ENCODE measurements around the gene DAB1.

DAB1 gene

DNA sequence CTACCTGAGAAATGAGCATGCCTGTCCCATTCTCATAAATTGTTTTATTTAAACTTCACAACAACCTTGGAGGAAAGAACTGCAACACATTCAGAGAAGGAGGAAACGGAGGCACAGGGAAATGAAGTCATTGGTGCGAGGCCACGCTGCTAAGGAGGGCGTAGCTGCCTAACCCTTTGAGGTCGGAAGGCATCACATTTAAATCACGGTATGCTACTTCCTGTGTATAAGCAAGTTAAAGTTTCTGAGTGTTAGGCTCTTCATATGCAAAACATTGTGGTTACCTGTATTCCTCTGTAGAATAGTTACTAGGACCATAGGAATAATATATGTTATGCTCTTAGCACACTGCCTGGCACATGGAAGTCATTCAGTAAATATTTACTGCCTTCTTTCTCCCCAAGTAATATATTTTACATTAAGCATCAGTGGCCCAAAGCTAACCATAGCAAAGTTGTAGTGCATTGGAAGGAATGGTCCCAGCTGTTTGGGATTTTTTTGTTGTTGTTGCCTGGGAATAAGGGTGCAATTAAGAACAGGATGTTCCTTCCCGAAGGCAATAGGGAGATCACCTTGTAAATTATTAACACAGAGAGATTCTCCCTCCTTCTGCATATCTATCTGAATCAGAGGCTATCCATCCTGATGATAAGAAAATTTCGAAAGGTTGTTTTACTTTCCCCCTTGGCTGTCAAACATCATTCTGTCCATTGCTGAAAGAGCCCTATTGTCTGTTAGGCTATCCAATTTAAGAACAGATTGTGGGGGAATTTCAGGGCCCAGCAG, 265.8 kb downstream of the DAB1 start:
- DNase-seq: no peak

DNA sequence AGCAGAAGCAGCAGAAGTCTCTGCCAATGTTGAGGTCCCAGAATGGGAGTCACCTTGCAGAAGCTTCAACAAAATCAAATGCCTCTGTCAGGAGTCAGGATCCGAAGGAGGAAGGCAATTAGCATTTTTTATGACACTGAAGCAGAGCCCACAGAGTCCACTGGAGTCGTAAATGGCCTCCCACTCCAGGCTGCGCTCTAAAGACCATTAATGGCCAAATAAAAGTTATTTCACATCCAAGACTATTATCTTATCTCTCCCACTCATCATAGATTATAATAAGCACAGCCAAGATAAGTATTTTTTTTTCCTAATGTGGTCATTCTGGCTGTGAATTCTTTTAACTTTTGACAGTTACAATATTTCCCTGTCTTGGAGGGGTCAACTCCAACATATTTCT, 267.0 kb downstream of the DAB1 start:
- no peak for DNase-seq

DNA sequence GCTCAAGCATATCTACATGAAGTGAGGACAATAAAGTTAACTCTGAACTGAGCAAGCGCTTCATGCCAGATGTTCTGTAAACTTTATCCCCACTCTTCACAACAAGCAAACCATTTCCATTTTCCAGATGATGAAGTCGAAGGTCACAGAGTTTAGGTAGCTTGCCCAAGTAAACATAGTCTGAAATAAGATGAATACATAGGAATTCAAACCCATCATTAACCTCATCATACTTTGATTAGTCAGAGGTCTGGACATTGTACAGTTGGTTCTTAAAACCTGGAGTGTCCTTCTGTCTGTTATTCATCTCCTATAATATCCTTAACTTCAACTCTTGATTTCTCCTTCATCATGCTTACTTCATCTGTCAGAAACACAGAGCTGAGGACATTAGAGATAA, 277.8 kb downstream of the DAB1 start:
- DNase-seq: no peak

DNA sequence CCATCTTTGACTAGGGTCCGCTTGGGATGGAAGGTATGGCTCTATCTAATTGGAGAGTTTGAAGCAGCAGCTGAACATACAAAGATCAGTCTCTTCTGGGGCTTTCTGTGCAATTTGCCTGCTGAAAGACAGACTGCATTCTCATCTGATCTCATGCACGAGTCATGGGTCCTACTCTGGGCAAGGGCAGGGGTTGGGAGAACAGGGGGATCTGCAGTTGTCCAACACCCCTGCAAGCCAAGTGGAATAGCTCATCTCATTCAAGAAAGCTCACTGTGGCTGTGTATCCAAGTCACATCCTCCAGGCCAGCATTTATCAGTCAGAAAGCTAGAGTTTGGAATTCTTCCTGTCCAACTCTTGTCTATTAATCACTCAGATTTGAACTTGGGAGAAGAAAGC, 280.9 kb downstream of the DAB1 start:
- DNase-seq: no peak

DNA sequence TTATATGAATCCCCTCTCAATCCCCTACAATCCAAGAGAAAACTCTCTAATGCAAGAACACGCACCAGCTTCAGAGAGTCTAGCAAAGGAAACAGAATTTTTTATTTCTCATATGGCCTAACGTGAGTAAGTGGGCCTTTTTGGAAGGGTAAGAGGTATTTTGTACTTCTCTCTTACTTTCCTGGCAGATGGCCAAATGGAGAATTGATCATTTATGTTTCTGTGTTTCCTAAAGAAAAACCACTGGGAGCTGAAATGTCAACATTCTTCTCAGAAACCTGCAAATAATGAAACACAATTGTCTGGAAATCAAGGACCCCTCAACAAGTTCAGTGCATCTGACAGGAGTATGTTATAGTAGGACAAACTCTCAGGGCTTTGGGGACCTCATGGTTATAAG, 281.7 kb downstream of the DAB1 start:
- DNase-seq: no peak

DNA sequence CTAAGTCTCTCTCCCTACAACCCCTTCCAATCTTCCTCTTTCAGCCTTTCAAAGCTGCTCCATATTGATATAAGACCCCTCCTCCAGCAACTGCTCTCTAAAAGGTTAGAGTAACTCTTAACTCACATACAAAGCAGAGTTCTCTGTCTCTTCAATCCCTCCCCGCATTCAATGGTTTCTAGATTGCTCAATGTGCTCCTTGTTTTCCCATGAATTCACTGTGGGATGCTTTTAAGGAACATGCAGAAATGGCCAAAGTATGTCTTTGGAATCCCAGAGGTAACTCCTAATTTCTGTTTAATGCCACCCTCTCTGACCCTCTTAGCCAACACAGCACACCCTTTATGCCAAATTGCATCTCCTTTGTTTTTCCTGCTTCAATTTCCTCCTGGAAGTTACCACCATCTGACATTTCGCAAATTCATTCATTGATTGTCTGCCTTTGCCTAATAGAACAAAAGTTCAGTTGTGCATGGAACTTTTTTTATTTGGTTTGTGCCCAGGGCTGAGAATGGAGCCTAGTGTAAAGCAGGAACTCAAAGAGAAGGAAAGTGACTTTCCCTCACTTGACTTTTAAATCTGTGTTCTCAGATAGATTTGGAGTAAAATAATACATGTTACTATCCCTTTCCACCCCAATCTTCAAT, 285.3 kb downstream of the DAB1 start:
- no peak for DNase-seq

DNA sequence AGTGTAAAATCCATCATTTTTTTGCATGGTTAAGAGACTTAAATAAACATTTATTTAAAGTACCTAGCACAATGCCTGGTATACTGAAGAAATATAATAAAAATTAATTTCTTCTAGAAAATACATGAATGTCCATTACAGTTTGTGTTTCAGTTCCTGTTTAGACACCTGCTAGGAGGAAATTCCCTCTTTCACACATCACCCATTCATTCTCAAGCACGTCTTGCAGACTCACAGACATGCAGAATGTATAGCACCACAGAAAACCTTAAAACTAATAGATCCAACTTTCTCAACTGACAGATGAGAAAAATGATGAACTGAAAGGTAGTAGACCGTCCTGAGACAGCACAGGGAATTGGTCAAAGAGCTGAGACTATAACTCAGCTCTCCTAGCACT, 285.9 kb downstream of the DAB1 start:
- DNase-seq: no peak

DNA sequence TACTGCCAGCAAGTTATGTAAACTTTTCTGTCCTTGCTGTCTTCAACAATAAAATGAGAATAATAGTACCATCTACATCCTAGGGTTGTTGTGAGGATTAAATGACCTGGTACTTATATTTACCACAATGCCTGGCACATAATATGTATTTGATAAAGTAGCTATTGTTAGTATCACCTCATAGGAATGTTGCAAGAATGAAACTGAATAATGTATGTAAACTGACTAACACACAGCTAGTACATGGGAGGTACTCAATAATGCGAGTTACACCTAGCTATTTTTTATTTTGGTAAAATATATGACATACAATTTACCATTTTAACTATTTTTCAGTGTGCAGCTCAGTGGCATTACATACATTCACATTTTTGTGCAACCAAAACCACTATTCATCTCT, 289.1 kb downstream of the DAB1 start:
- DNase-seq: no peak

DNA sequence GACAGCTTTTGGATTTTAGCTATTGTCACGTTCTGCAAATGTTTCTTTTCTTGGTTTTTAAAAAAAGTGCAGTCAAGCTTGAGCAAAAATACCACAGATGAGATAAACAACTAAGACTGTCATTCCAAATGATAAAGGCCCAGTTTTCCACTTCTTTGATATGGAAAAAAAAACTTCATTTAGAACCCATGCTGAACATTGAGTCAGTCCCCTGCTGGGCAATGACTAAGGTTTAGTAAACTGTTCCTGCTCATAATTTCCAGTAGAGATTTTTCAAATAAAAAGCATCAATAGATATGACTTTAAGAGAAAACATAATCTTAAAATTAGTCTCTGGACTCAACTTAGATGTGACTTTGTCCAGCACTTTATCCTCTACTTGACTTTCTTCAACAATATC, 290.2 kb downstream of the DAB1 start:
- no peak for DNase-seq

DNA sequence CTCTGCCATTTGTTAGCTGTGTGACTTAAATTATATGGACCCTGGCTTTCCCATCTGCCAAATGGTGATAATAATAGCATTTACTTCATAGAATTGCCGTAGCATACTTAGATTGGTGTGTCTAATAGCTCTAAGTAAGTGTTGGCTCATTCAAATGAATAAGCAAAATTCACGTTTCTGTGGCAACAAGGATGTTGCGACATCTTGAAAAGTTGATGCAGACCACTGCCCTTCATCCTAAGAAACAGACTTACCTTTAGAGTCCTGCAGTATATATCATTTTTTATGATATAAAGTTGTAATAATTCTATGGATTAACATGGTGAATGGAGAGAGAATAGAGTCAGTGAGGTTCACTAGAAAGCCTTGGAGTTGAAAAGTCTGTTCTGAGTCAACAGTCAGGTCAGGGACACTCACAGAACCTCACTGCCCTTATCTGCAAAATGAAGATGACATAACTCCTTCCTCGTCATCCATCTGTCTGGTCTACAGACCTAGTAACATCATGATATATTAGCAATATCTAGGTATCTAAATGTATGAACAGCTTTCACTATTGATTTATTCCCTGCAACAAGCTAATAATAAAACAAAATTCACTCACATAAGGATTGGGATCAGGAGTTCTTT, 290.8 kb downstream of the DAB1 start:
- no peak for DNase-seq

DNA sequence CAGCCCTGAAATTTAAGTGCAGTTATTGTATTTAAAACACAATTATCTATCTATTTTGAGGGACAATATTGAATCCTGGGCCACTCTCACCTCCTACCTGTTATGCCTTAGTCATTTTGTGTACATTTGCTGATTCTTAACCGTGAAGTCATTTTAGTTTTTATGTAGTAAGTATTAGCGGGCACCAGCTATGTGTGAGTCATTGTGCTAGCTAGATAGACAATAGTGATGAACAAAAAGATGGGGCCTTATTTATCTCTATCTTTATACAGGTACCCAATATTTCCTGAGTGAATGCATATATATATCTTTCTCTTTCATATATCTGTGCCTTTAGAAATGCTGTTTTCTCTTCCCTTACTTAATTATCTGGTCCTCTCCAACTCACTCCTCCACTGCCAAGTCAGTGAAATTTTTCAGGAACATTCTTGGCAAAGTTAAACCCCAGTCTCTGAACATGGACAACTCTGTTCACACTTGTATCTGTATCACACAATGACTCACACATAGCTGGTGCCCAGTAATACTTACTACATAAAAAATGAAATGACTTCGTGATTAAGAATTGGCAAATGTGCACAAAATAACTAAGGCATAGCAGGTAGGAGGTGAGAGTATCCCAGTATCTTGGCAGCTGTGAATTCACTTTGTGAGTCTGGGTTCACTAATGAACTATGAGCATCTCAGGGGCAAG, 292.0 kb downstream of the DAB1 start:
- no peak for DNase-seq

DNA sequence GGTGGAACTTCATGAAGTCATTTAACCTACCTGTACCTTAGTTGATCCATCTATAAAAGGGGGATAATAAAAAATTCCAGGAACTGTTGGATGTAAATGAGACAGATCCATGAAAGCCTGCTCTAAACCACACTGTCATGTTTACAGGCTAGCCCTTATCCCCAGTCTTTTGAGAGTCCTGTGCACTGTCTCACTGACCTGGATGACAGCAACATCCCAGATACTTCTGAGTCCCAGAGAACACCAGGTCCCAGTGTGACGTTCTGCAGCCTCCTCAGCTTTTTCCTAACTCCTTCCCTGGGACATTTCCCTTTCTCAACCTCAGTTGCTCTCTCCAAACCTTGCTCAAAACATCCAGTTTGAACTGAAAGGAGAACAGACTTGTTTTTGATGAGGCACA, 292.6 kb downstream of the DAB1 start:
- DNase-seq: no peak

DNA sequence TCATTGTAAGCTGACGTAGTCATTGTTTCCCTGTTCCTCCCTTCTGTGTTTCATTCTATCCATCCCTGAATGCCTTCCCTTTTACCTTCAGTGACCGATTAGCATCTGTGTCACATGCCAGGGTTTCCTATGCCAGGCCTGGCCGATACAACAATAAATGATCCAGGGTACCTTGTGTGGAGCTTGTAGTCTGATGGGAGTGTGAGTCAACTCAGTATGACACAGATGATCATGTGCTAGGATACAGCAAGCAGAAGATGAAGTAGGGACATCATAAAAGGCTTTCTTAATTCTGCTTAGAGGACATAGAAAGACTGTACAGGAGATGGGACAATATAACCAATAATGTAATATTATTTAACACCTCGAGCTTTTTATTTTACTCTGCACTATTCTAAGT, 294.0 kb downstream of the DAB1 start:
- DNase-seq: no peak

DNA sequence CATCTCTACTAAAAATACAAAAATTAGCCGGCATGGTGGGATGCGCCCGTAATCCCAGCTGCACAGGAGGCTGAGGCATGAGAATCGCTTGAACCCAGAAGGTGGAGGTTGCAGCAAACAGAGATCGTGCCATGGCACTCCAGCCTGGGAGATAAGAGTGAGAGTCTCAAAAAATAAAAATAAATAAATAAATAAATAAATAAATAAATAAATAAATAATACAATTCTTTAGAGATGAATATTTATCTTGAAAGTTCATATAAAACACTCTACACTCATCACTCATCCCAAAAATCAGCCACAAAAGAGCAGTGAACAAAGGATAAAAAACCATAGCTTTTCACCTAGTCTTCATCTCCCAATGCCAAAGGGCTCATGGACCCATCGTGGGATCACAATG, 295.9 kb downstream of the DAB1 start:
- DNase-seq: no peak

DNA sequence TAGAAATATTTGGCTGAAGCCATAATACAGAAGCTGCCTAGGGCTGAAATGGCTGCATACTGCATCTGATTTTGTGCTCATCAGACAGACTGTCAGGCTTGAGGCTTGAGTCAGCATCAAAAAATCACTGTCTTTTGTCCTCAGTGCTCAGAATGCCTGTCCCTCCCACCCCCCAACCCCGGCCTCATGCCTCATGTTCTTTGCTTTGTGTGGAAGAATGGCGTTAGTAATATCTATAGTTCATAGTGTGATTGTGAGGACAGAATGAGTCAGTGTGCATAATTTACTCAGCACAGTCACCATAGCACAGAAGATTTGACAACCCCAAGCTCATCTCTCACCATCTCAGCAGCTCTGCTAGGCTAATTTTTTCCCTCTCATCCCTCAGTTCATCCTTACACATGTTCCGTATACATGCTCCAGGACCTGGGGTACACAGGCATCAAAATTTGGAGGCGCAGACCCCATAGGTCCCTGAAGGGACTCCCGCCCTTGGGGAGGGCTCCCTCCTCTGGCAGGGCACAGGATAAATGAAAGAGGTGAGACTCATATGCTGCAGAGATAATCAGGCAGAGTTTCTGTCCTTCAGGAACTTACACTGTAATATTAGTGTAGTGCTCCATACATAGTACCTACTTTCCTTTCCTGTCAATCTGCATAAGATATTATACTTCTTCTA, 299.0 kb downstream of the DAB1 start:
- DNase-seq: no peak

DNA sequence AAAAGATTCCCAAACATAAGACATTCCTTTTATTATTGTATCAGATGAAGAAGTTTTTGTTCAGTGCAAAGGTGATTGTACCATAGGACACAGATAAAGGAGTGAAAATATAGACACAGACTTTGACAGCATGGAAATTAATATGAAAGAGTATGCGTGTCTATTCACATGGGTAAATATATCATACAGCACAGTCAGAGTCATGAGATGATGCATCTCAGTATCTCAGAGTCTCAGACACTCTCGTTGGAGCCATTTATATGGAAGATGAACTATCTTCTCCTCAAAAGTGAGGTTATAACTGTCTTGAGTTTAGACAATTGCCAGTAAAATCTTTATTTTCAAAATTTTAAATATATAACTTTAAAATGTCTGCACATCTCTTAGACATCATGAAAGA, 299.7 kb downstream of the DAB1 start:
- DNase-seq: no peak

DNA sequence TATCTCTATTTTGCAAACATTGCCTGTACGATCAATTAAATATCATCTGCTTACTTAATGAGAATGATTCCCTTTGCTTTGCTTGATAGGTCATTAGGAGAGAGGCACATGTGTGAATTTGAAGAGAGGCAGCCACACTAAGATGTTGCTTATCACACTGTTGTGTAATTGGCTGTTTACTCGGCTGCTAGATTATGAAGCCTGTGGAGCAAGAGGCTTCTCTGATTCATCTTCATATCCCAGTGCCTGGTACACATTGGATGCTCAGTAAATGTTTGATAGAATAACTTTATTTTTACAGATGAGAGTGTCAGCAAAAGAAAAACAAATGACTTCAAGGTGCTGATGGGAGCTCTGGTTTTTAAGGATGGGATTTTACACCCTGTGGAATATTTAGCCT, 301.8 kb downstream of the DAB1 start:
- no peak for DNase-seq

DNA sequence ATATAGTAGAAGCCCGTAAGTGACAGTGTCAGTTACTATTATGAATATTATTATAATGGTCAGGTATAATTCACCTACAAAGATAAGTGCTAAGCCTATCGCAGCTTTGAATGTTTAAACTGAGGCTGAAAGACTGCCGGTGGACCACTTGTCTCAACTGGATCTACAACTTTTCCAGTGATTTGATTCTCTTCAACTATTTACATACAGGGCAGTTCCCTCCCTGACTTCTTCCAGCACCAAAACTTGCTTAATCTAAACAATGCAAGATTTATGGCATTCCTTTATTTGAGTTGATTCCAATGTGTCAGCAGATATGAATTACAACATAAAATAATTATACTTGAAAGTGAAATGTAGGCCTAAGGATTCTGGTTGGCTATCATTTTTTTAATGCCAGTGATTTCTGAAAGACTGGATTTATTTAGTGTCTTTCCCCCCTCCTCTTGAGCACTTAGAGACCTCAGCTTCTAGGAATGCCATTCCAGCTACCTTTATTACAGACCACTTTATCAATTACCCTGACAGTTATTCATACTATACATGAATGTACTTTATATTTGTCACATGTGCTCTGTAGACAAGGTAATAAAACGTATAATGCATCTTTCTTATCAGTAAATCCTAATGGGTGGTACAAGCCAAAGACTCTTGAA, 304.8 kb downstream of the DAB1 start:
- no peak for DNase-seq

DNA sequence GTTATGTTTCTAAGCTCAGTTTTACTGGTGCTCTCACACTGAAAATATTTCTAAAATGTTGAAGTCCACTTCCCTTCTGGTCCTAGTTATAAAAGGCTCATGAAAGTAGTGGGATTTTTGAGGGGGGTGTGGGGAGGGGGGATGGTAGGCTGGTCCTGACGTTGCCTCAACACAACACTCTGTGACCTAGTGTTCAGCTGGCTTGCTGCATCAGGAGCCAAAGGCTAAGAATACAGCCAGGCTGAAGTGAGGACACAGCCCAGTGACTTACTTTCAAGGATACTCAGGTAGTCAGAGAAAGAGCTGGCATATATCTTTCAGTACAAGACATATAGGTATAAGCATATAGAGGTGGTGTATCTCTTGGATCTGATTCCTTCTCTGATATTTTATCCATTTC, 306.1 kb downstream of the DAB1 start:
- no peak for DNase-seq

DNA sequence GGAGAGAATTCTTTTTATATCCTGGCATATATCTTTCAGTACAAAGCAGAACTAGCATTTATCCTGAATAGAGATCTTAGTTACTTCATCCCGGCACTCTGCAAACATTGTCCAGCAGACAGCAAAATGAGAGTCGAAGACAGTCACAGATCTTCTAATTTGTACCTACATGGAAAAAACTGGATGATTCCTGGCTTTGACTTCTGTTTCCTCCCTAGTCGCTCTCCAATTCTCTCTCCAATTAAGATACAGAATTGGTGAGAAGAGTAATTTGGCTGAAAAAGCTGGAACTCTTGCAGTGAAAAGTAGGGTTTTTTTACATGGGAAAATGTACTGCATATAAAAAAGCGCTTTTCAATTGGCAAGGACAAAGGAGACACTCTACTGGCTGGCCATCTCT, 307.0 kb downstream of the DAB1 start:
- no peak for DNase-seq

DNA sequence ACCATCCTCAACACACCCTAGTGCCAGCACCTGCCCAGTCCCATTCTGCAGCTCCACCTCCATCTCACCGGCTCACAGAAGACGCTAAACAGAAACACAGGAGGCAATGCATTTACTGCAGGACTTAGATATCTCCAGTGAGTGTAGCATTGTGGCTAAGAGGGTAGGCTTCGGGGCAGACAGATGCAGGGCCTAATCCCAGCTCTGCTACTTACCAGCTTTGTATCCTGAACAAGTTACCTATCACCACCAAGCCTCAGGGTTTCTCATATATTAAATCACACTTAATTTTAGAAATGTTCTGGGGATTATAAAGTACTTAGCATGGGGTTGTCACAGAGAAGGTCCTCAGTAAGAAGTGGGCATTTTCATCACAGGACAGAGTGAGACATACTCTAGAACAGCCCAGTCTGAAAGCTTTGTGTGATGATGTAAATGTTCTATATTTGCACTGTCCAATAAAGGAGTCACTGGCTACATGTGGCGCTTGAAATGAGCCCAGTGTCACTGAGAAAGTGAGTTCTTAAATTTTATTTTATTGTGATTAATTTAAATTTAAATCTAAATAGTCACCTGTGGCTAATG, 308.7 kb downstream of the DAB1 start:
- DNase-seq: no peak

DNA sequence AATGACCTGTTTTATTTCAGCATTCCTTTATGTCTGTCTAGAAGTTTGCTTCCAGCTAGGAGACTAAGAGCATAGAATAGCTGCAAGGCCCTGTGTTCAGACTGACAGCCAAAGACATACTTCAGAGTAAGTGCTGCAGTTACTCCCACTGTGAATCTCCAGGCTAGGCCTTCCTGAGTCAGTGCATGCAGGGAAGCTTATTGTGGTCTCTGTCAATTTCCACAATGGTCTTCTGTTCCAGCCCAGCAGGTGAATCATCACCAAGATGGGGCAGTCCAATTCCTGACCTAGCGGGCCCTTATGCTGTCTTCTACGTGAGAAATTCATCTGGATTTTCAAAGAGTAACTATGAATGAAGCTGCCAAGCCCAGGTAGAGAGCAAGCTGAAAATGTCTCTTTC, 311.7 kb downstream of the DAB1 start:
- no peak for DNase-seq

Data from SIG-M5 (cell line).